ENCODE results near the gene SESTD1.

SESTD1 gene

DNA sequence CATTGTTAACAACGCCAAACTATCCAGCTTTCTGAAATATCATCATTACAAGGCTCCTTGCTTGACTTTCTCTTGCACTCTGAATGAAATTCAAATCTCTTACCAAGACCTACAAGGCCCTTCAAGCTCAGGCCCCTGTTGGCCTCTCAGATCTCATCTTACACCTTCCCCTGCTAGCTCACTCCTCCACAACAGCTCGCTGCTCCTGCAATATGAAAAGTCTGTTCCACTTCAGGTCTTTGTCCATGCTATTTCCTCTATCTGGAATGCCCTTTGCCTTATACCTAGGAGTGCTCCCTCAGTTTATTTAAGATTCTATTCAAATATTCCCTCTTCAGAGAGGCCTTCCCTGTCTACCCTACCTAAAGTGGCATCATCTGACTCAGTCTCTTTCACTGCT is 91.7 kb downstream of the SESTD1 start:
- Histone ChIP-seq H3K27me3 (ENCODE audit: control insufficient read depth, insufficient read depth, low read length) (no peaks in the 10 kb centered on the region), H3K4me3 (ENCODE audit: low read length) (no peak overlapping the region), H3K9me3 (ENCODE audit: control insufficient read depth, low read depth, low read length) (no peaks in the 10 kb centered on the region), H3K36me3 (ENCODE audit: control insufficient read depth, low read depth, low read length) (no peaks in the 10 kb centered on the region), H3K4me1 (ENCODE audit: control insufficient read depth, low read depth, low read length) (peaks cover 8% of the 10 kb centered on the region), H3K9ac (ENCODE audit: low read length) (no peak overlapping the region), H3K27ac (ENCODE audit: low read length) (no peak overlapping the region)

DNA sequence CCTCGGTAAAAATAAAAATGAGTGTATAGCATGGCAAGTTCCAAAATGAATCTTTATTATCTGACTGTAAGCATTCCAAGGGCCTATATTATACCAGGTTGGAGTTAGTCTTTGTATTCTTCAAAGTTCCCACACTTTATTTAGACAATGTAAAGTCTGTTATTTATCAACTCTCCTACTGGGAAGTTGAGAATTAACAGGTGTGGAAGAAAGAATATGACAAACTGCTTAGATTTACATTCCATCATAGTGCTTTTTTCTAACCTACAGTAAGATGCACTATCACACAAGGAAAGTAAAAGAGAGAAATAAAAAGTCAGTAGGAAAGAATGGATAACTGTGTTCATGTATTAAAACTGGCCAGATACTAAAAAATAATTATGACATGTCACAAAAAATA is 93.3 kb downstream of the SESTD1 start:
- Histone ChIP-seq H3K9me3 (ENCODE audit: control insufficient read depth, low read depth, low read length) (no peaks in the 10 kb centered on the region), H3K4me3 (ENCODE audit: low read length) (no peak overlapping the region), H3K36me3 (ENCODE audit: control insufficient read depth, low read depth, low read length) (no peaks in the 10 kb centered on the region), H3K4me1 (ENCODE audit: control insufficient read depth, low read depth, low read length) (peaks cover 9% of the 10 kb centered on the region), H3K9ac (ENCODE audit: low read length) (no peak overlapping the region), H3K27me3 (ENCODE audit: control insufficient read depth, insufficient read depth, low read length) (no peaks in the 10 kb centered on the region), H3K27ac (ENCODE audit: low read length) (no peak overlapping the region)

DNA sequence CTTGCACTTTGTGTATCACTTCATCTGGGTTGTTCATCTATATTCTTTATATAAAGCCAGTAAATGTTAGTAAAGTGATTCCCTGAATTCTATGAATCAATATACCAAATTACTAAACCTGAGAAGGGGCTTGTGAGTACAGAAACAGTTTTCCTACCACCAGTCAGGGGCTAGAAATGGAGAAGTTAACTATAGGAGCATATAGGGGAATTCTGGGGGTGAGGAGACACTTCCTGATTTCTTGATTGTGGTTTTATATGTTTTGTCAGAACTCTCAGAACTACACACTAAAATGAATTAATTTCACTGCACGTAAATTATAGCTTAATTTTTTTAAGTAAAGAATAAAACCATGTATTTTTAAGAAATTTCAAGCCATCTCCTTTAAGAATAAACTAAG is 93.7 kb downstream of the SESTD1 start:
- no peaks in the 10 kb centered on the region for H3K36me3 ChIP-seq (ENCODE audit: control insufficient read depth, low read depth, low read length)
- H3K9ac ChIP-seq (ENCODE audit: low read length) = no peak overlapping the region
- H3K4me1 ChIP-seq (ENCODE audit: control insufficient read depth, low read depth, low read length) = peaks cover 11% of the 10 kb centered on the region
- no peaks in the 10 kb centered on the region for H3K9me3 ChIP-seq (ENCODE audit: control insufficient read depth, low read depth, low read length)
- H3K27me3 ChIP-seq (ENCODE audit: control insufficient read depth, insufficient read depth, low read length) = no peaks in the 10 kb centered on the region
- no peak overlapping the region for H3K4me3 ChIP-seq (ENCODE audit: low read length)
- no peak overlapping the region for H3K27ac ChIP-seq (ENCODE audit: low read length)

DNA sequence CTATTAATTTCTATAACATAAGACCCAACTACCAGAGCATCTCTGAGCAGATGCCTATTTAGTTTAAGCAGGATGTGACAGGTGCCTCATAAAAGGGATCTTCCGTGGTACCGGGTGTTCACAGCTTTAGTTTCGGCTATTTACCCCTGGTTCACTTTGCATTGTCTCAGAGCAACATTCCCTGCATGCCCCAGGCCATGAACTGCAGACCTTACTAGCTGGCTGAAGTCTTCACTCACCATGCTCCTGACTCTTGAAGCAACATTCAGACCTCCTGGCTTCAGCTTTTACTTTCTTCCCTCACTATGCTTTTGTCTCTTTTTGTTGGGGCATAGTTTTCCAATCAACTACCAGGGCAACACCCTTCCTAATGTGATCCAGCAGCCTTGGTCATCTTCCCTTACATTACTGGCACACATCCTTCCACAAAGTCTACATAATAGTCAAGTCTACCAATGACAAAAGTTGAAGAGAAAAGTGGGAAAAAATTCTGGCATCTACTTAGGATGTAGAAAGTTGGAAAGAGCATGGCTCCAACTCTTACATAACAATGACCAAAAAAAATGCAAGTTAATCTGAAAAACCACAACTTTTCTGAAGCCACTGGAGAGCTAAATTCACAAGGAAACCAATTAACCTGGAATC is 99.2 kb downstream of the SESTD1 start:
- Histone ChIP-seq H3K36me3 (ENCODE audit: control insufficient read depth, low read depth, low read length) (no peaks in the 10 kb centered on the region), H3K27ac (ENCODE audit: low read length) (no peak overlapping the region), H3K4me3 (ENCODE audit: low read length) (no peak overlapping the region), H3K9ac (ENCODE audit: low read length) (no peak overlapping the region), H3K9me3 (ENCODE audit: control insufficient read depth, low read depth, low read length) (no peaks in the 10 kb centered on the region), H3K27me3 (ENCODE audit: control insufficient read depth, insufficient read depth, low read length) (no peaks in the 10 kb centered on the region), H3K4me1 (ENCODE audit: control insufficient read depth, low read depth, low read length) (peaks cover 6% of the 10 kb centered on the region)

DNA sequence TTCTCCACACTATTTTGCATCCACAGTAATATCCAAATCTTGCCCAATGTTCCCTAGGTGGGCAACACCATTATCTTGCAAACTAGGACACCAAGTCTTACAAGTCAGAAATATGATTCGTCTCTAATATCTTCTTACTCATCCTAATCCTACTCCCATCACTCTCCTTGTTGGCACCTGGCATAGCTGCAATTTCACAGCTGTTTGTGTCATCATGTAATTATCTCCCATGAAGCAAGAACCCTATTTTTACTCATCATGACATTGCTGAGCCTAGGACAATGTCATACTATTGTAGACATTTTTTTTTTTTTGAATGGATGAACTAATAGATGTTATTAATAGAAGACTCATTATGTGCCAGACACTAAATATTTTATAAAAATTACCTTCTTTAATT is 123.4 kb downstream of the SESTD1 start:
- no peak overlapping the region for H3K4me3 ChIP-seq (ENCODE audit: low read length)
- no peak overlapping the region for H3K27ac ChIP-seq (ENCODE audit: low read length)
- H3K9ac ChIP-seq (ENCODE audit: low read length) = no peak overlapping the region
- no peaks in the 10 kb centered on the region for H3K4me1 ChIP-seq (ENCODE audit: control insufficient read depth, low read depth, low read length)
- no peaks in the 10 kb centered on the region for H3K9me3 ChIP-seq (ENCODE audit: control insufficient read depth, low read depth, low read length)
- no peaks in the 10 kb centered on the region for H3K27me3 ChIP-seq (ENCODE audit: control insufficient read depth, insufficient read depth, low read length)
- H3K36me3 ChIP-seq (ENCODE audit: control insufficient read depth, low read depth, low read length) = no peaks in the 10 kb centered on the region

DNA sequence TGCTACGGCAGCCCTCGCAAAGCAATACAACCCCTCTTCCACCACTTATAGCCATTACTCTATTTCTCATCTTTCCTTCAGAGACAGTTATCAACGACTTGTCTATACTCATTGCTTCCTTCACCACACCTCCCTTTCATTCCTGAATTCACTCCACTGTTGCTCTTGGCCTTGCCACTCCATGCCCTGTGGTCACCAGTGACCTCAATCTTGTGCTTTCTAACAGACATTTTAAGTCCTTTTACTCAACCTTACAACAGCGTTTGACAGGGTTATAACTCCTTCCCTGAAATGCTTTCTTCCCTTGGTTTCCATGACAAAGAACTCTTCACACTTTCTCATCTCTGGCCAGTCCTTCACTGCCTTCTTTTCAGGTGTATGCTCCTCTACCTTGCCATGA is 124.1 kb downstream of the SESTD1 start:
- Histone ChIP-seq H3K36me3 (ENCODE audit: control insufficient read depth, low read depth, low read length) (no peaks in the 10 kb centered on the region), H3K27ac (ENCODE audit: low read length) (no peak overlapping the region), H3K9ac (ENCODE audit: low read length) (no peak overlapping the region), H3K27me3 (ENCODE audit: control insufficient read depth, insufficient read depth, low read length) (no peaks in the 10 kb centered on the region), H3K9me3 (ENCODE audit: control insufficient read depth, low read depth, low read length) (no peaks in the 10 kb centered on the region), H3K4me3 (ENCODE audit: low read length) (no peak overlapping the region), H3K4me1 (ENCODE audit: control insufficient read depth, low read depth, low read length) (no peaks in the 10 kb centered on the region)

DNA sequence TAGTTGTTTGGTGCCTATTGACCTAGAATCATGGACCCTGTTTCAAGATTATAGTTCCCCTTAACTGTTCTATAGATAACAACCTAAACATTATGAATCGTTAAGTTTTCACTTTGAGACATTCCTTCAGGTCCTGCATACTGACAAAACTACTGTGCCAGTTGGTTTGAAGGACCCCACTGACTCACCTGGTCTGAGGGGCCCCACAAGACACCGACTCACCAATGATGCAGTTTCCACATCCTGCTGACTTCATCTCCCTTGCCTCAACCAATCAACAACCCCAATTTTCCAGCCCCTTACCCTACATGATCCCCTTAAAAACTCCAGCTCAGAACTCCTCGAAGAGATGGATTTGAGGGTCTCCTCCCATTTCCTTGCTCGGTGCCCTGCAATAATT is 125.1 kb downstream of the SESTD1 start:
- Histone ChIP-seq H3K4me3 (ENCODE audit: low read length) (no peak overlapping the region), H3K9ac (ENCODE audit: low read length) (no peak overlapping the region), H3K4me1 (ENCODE audit: control insufficient read depth, low read depth, low read length) (no peaks in the 10 kb centered on the region), H3K36me3 (ENCODE audit: control insufficient read depth, low read depth, low read length) (no peaks in the 10 kb centered on the region), H3K9me3 (ENCODE audit: control insufficient read depth, low read depth, low read length) (no peaks in the 10 kb centered on the region), H3K27me3 (ENCODE audit: control insufficient read depth, insufficient read depth, low read length) (no peaks in the 10 kb centered on the region), H3K27ac (ENCODE audit: low read length) (no peak overlapping the region)

DNA sequence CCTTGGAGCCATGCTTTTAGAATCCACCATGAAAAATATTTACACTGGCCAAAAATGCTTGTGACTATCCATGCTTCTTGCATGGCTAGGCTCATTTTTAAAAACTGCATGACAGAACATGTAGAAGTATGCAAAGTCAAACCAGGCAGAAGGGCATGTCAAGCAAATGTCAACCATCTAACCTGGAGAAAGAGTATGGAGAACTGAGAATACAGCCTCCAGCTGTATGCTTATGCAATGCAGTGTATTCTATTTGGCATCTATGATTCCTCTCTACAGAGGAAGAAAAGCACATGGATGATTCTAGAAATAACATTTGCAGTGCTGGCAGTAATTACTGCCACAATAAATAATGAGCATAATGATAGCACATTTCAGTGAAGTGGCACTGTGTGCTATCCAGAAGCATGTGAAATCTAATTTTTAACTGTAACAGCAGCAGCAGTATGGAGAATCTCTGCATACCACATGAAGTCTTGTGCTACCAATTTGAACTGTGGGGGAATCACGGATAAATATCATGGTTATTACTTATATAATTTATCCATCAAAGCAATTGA is 127.4 kb downstream of the SESTD1 start:
- Histone ChIP-seq H3K36me3 (ENCODE audit: control insufficient read depth, low read depth, low read length) (no peaks in the 10 kb centered on the region), H3K9ac (ENCODE audit: low read length) (no peak overlapping the region), H3K4me3 (ENCODE audit: low read length) (no peak overlapping the region), H3K4me1 (ENCODE audit: control insufficient read depth, low read depth, low read length) (no peaks in the 10 kb centered on the region), H3K27ac (ENCODE audit: low read length) (no peak overlapping the region), H3K27me3 (ENCODE audit: control insufficient read depth, insufficient read depth, low read length) (no peaks in the 10 kb centered on the region), H3K9me3 (ENCODE audit: control insufficient read depth, low read depth, low read length) (no peaks in the 10 kb centered on the region)

DNA sequence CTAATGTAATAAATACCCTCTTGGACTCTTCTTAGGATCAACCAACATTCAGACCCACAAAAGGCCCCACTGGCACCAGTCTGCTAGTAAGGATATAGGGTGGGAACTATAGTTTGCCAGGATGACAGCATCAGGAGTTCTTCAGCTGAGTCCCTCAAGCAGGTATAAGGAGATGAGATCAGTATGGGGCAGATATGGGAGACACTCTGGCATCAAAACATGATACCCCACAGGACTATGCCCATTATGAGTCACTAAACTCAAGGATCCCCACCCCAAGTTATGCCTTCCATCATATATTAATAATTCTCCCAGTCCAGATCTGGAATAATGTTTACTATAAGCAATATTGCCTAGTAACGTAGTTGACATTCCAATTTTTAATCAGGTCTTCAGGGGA is 131.6 kb downstream of the SESTD1 start:
- Histone ChIP-seq H3K27me3 (ENCODE audit: control insufficient read depth, insufficient read depth, low read length) (no peaks in the 10 kb centered on the region), H3K9ac (ENCODE audit: low read length) (no peak overlapping the region), H3K9me3 (ENCODE audit: control insufficient read depth, low read depth, low read length) (no peaks in the 10 kb centered on the region), H3K4me3 (ENCODE audit: low read length) (no peak overlapping the region), H3K27ac (ENCODE audit: low read length) (no peak overlapping the region), H3K36me3 (ENCODE audit: control insufficient read depth, low read depth, low read length) (peaks cover 3% of the 10 kb centered on the region), H3K4me1 (ENCODE audit: control insufficient read depth, low read depth, low read length) (no peaks in the 10 kb centered on the region)

DNA sequence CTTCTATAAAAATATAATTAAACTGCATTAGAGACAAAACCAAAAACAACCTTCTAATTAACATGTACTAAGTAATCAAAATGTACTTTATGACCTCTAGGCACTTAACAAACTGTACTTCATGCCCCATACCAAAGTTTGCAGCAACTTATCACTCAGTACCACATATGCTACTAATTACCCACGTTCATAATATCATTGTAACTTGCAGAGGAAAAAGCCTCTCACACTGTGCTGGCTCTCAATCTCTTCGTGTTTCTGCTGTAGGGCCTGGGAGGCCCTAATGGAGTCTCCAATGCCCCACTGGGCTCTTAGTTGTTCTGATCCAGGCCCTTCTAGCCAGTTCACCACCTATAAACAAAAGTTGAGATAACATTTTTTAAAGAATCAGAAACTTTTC is 132.6 kb downstream of the SESTD1 start:
- H3K4me3 ChIP-seq (ENCODE audit: low read length) = no peak overlapping the region
- peaks cover 3% of the 10 kb centered on the region for H3K36me3 ChIP-seq (ENCODE audit: control insufficient read depth, low read depth, low read length)
- H3K9me3 ChIP-seq (ENCODE audit: control insufficient read depth, low read depth, low read length) = no peaks in the 10 kb centered on the region
- no peaks in the 10 kb centered on the region for H3K27me3 ChIP-seq (ENCODE audit: control insufficient read depth, insufficient read depth, low read length)
- no peaks in the 10 kb centered on the region for H3K4me1 ChIP-seq (ENCODE audit: control insufficient read depth, low read depth, low read length)
- no peak overlapping the region for H3K27ac ChIP-seq (ENCODE audit: low read length)
- no peak overlapping the region for H3K9ac ChIP-seq (ENCODE audit: low read length)

DNA sequence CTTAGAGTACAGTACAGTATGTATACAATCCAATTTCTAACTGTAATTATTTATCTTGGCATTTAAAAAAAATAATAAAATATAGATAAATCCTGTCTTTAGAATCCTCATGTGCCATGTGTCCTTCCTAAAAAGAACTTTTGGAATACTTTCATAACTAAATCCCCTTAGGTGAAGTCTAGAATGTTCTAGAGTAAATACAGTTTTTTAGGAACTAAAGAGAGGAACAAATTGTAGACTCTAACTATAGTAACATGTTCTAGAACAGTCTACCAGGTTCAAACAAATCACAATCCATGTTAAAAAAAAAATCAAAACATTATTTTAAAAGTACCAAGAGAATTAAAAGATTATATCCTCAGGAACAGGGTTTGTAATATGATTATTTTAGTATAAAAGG is 134.1 kb downstream of the SESTD1 start:
- Histone ChIP-seq H3K27me3 (ENCODE audit: control insufficient read depth, insufficient read depth, low read length) (no peaks in the 10 kb centered on the region), H3K9me3 (ENCODE audit: control insufficient read depth, low read depth, low read length) (no peaks in the 10 kb centered on the region), H3K9ac (ENCODE audit: low read length) (no peak overlapping the region), H3K36me3 (ENCODE audit: control insufficient read depth, low read depth, low read length) (peaks cover 3% of the 10 kb centered on the region), H3K4me1 (ENCODE audit: control insufficient read depth, low read depth, low read length) (no peaks in the 10 kb centered on the region), H3K27ac (ENCODE audit: low read length) (no peak overlapping the region), H3K4me3 (ENCODE audit: low read length) (no peak overlapping the region)

DNA sequence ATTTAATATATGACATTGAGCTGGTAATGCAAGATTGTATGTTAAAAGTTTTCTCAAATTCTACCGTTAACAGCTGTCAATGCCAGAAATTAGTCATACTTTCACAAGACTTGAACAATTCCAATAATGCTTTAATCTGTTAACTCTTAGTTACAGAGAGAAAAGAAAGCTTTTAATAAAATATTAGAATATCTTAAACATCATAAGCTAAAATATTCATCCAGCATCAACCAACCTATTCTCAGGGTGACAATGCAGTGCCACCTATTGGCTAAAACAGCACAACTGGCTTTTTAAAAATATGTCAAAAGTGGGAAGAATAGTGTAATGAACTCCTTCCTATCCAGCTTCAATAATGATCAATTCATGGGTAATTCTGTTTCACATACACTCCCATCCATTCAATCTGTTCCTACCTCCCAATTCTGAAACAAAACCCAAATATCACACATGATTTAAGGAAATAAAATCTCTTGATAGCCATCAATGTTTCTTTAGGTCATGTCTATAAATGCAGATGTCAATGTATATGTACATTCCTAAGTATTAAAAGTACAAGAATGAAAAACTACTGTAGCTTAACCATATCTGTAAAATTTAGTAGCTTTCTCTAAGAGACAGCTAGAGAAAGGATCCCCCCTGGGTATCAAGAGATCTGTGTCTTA is 134.9 kb downstream of the SESTD1 start:
- Histone ChIP-seq H3K4me3 (ENCODE audit: low read length) (no peak overlapping the region), H3K9ac (ENCODE audit: low read length) (no peak overlapping the region), H3K27me3 (ENCODE audit: control insufficient read depth, insufficient read depth, low read length) (no peaks in the 10 kb centered on the region), H3K27ac (ENCODE audit: low read length) (no peak overlapping the region), H3K4me1 (ENCODE audit: control insufficient read depth, low read depth, low read length) (no peaks in the 10 kb centered on the region), H3K36me3 (ENCODE audit: control insufficient read depth, low read depth, low read length) (peaks cover 3% of the 10 kb centered on the region), H3K9me3 (ENCODE audit: control insufficient read depth, low read depth, low read length) (no peaks in the 10 kb centered on the region)

Data from iPS-18a (cell line).